ENCODE results near the gene CFAP20DC.
A peak's percentile ranks its signal among the peaks of the same experiment; 100 is the strongest.

Gene CFAP20DC

GRCh38 chr3:58994746-58995330 is 55.0 kb downstream of the CFAP20DC start:
- peak; percentile 84 for TF ChIP-seq CTCF (IDR thresholded peaks at IDR 0.05; ENCODE audit: control insufficient read depth, extremely low read depth, insufficient read depth)
- peak; percentile 34 for DNase-seq (ENCODE audit: low read depth)
- H3K4me3 ChIP-seq (ENCODE audit: low read depth, low read length), result no peak overlapping the region

GRCh38 chr3:58993547-58993946 is 56.3 kb downstream of the CFAP20DC start:
- no peak for DNase-seq (ENCODE audit: low read depth)
- H3K4me3 ChIP-seq (ENCODE audit: low read depth, low read length), result no peak overlapping the region
- no peak for TF ChIP-seq CTCF (IDR thresholded peaks at IDR 0.05; ENCODE audit: control insufficient read depth, extremely low read depth, insufficient read depth)

- no peak for TF ChIP-seq CTCF (IDR thresholded peaks at IDR 0.05; ENCODE audit: control insufficient read depth, extremely low read depth, insufficient read depth)
- H3K4me3 ChIP-seq (ENCODE audit: low read depth, low read length), result no peak overlapping the region
- no peak for DNase-seq (ENCODE audit: low read depth)
Observed at GRCh38 chr3:58991623-58992022, 58.2 kb downstream of the CFAP20DC start.

GRCh38 chr3:58991026-58991425 is 58.8 kb downstream of the CFAP20DC start:
- no peak for TF ChIP-seq CTCF (IDR thresholded peaks at IDR 0.05; ENCODE audit: control insufficient read depth, extremely low read depth, insufficient read depth)
- DNase-seq (ENCODE audit: low read depth), result no peak
- no peak overlapping the region for H3K4me3 ChIP-seq (ENCODE audit: low read depth, low read length)

- TF ChIP-seq CTCF (IDR thresholded peaks at IDR 0.05; ENCODE audit: control insufficient read depth, extremely low read depth, insufficient read depth), result no peak
- DNase-seq (ENCODE audit: low read depth), result no peak
Observed at GRCh38 chr3:58989955-58990354, 59.9 kb downstream of the CFAP20DC start.

GRCh38 chr3:58989163-58989562 is 60.7 kb downstream of the CFAP20DC start:
- no peak for TF ChIP-seq CTCF (IDR thresholded peaks at IDR 0.05; ENCODE audit: control insufficient read depth, extremely low read depth, insufficient read depth)
- no peak overlapping the region for H3K4me3 ChIP-seq (ENCODE audit: low read depth, low read length)
- DNase-seq (ENCODE audit: low read depth), result no peak

More at GRCh38 chr3:58989955-58990354, 59.9 kb downstream of the CFAP20DC start:
- no peak overlapping the region for H3K4me3 ChIP-seq (ENCODE audit: low read depth, low read length)

- DNase-seq (ENCODE audit: low read depth), result no peak
- no peak for TF ChIP-seq CTCF (IDR thresholded peaks at IDR 0.05; ENCODE audit: control insufficient read depth, extremely low read depth, insufficient read depth)
- H3K4me3 ChIP-seq (ENCODE audit: low read depth, low read length), result no peak overlapping the region
Observed at GRCh38 chr3:58988041-58988440, 61.8 kb downstream of the CFAP20DC start.

Data from LNCaP clone FGC (cell line).